Activated T-cell treated with anti-CD3 and anti-CD28 coated beads, Interleukin-2, amount 50 U/mL, for 4 hours (primary cell): ENCODE results near the gene SYS1. TPM values are rescaled to one million over a fixed set of nuclear protein-coding genes. Genes with fewer than 3 reads are reported as not detected.

Source experiments
- ATAC-seq, 2 donors: fragments of 200-7000 bp; cut with Tn5 transposase; one replicate each; pipeline ENCODE4 v1.10.0; 2021
- DNase-seq: peaks from one replicate; pipeline ENCODE4 v3.0.0-alpha.2; 2020
- H3K27me3 Mint-ChIP-seq: one replicate; pipeline ENCODE4 v1.8.0; 2021; ENCODE audit warnings: low read depth, mixed read lengths
- H3K36me3 Mint-ChIP-seq: one replicate; pipeline ENCODE4 v1.8.0; 2022; ENCODE audit warnings: mixed read lengths; ENCODE audit not compliant: insufficient read depth
- H3K4me1 Mint-ChIP-seq: one replicate; pipeline ENCODE4 v1.8.0; 2021; ENCODE audit warnings: low read depth, mixed read lengths
- H3K4me3 Mint-ChIP-seq: one replicate; pipeline ENCODE4 v1.8.0; 2021; ENCODE audit warnings: mild to moderate bottlenecking, moderate library complexity, mixed read lengths
- H3K9me3 Mint-ChIP-seq: one replicate; pipeline ENCODE4 v1.8.0; 2021; ENCODE audit warnings: mixed read lengths
- total RNA-seq, 3 donors: library from RNA; stranded (reverse); gene quantifications; one replicate each; pipeline ENCODE4 v1.2.1, GENCODE V29; 2021

Gene SYS1
- total RNA-seq, 3 donors from 2014 or later, result 36.4 to 37.4 (median 36.6) TPM

DNA sequence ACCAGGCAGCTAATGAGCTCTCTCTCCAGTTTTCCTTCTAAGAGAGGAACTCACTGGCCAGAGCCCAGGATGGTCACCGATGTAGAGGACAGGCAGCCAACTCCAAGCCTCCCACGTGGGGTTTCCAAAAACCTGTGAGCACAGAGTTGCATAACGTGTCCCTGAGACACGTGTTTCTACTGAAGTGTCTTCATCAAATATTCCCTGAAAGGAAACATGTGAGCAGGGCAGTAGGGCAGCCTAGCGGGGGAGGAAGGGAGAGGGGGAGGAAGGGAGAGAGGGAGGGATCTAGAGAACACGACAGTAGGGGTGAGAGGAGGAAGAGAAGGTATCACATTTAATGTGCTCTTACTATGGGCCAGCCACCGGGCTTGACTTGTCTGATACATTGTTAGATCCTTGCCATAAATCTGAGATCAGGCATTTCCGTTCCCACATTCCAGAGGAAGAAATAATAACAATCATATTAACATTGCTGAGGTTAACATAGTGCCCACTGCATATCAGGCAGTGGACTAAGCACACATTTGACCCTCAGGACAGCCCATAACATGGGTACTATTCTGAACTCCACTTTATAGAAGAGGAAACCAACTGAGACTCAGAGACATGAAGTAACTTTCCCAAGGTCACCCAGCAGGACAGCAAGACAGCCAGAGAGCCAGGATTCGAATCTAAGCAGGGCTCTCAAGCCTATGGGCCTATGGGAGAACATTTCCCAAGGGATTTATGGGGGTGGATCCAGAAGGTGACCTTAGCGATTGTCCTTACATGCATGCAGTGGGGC is 4.5 kb upstream of the SYS1 start:
- ATAC-seq (no peak), DNase-seq (no peak)
- Mint-ChIP-seq H3K36me3 (no peaks in the 10 kb centered on the region), H3K4me1 (peaks cover 43% of the 10 kb centered on the region), H3K27me3 (no peaks in the 10 kb centered on the region), H3K4me3 (no peak overlapping the region), H3K9me3 (no peaks in the 10 kb centered on the region)

DNA sequence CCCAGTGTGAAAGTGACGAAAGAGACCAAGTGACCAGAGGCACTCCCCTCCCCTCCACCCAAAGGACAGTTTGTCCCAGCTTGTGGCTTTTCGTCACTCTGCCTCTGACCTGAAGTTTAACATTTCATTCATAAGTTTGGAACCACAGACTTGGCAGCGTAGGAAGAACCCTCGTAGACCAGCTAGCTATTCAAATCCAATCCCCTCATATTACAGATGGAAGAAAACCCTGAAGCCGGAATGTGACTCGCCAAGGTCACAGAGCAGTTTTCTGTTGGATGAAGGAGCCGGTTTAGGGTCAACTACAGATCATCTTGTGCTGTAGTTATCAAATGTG is 3.9 kb upstream of the SYS1 start:
- H3K4me3 Mint-ChIP-seq, result no peak overlapping the region
- DNase-seq, result no peak
- H3K9me3 Mint-ChIP-seq, result no peaks in the 10 kb centered on the region
- ATAC-seq, result no peak
- H3K4me1 Mint-ChIP-seq, result peaks cover 43% of the 10 kb centered on the region
- peaks cover 3% of the 10 kb centered on the region for H3K36me3 Mint-ChIP-seq
- no peaks in the 10 kb centered on the region for H3K27me3 Mint-ChIP-seq

DNA sequence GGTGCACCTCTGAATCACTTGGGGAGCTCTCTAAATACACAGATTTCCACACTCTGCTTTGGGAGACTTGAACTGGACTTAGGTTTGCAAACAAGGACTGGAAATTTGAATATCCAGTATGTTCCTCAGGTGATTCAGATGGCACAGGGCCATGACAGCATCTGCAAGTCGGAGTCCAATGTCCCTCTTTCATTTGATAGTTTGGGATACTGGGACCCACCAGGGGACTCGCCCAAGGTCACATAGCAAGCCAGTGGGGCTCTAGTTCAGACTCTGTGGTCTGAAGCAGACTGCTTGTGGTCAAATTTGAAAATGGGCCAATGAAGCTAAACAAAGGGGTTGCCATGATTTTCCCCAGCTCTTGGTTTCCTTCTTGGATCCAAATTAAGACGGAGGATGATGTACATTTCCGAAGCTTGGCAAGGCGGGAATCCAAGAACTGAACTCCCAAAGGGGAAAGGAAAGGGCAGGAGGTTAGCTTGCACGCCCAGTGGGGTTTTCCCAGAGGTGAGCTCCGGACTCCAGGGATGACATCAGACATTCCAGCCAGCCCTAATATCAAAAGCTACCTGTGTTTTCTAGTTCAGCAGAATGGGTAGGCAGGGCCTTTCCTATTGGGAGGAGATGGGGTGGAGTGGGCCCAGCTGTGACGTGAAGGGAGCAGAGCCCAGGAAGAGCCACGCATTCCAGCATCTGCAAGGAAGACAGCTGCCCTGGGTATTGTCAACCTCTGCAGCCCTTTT is 3.4 kb upstream of the SYS1 start:
- Mint-ChIP-seq H3K27me3 (no peaks in the 10 kb centered on the region), H3K4me1 (peaks cover 40% of the 10 kb centered on the region), H3K9me3 (no peaks in the 10 kb centered on the region), H3K36me3 (peaks cover 3% of the 10 kb centered on the region), H3K4me3 (no peak overlapping the region)
- no peak for DNase-seq
- no peak for ATAC-seq

DNA sequence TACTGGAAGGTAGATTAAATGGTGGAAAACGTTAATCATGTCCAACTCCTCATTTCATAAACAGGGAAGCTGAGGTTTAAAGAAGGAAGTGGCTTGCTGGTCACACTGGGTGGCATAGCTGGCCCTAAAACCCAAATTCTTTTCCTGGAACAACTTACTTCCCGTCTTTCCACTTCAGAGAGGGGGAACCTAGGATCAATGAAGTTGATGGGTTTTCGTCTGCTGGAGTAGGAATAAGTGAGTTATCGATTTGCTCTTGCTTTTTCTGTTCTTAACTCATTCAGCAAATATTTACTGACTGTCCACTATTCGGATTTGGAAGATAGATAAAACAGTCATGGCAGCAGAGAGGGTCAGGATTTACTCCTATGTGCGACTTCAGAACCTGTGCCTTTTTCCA is 1.2 kb upstream of the SYS1 start:
- peaks cover 40% of the 10 kb centered on the region for H3K4me1 Mint-ChIP-seq
- peaks cover 12% of the 10 kb centered on the region for H3K36me3 Mint-ChIP-seq
- DNase-seq (no peak), ATAC-seq (no peak)
- no peaks in the 10 kb centered on the region for H3K27me3 Mint-ChIP-seq
- H3K9me3 Mint-ChIP-seq, result no peaks in the 10 kb centered on the region
- H3K4me3 Mint-ChIP-seq, result no peak overlapping the region

DNA sequence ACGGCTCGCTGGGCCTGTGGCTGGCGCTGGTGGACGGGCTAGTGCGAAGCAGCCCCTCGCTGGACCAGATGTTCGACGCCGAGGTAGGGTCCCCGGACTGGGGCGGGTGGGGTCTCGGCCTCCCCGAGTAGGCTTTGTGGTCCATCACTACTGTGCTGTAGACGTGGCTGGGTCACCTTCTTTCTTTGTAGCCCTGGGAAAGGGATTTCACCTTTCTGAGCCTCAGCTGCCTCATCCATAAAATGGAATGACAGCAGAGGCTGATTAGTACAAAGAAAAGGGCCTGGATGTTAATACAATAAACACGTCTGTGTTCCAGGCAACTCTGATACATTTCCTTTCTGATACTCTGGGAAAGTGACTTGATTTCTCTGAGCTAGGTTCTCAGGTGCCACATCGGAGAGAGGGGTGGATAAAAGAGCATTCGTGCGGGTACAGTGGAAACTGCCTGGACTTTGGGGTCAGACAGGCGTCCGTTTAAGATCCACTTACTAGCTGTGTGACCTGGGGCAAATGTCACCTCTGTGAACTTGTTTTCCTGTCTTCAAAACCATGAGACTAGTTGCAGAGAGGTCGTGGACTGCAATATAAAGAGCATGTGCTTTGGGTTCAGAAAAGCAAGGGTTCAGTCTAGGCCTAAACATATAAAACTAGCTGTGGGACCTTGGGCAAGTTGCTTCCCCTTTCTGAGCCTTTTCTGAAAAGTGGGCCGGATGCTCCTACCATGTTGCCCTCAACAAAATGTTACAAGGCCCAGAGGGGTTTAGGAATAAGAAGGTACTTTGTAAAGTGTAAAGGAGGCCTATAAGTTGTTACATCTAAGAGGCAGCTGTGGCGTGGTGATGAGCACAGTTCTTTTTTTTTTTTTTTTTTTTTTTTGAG is 896 bp downstream of the SYS1 start:
- DNase-seq (no peak), ATAC-seq (no peak)
- Mint-ChIP-seq H3K9me3 (no peaks in the 10 kb centered on the region), H3K4me1 (peaks cover 52% of the 10 kb centered on the region), H3K27me3 (no peaks in the 10 kb centered on the region), H3K36me3 (peaks cover 25% of the 10 kb centered on the region), H3K4me3 (peak overlapping the region; percentile 94)

DNA sequence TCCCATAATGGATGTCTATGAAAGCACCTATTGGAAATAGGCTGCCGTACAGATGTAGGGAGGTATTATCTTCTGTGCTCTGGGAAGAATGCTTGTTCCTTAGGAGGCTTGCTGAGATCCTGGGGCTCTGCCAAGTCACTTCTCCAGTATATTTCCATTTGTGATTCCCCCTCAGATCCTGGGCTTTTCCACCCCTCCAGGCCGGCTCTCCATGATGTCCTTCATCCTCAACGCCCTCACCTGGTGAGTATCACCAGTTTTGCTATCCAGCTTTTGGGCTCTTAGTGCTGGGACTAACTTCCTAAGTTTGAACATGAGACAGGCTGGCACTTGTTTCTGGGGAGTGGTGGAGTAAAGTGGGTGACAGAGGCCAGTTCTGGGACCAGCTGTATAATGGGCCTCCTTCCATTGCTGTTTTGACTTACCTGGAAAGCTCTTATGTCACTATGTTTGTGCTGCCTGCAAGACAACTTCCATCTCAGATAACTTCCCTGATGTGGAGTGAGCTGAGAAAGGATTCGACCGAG is 2.6 kb downstream of the SYS1 start:
- no peak for DNase-seq
- peaks cover 28% of the 10 kb centered on the region for H3K36me3 Mint-ChIP-seq
- peaks cover 57% of the 10 kb centered on the region for H3K4me1 Mint-ChIP-seq
- no peak for ATAC-seq
- no peaks in the 10 kb centered on the region for H3K9me3 Mint-ChIP-seq
- H3K4me3 Mint-ChIP-seq, result no peak overlapping the region
- H3K27me3 Mint-ChIP-seq, result no peaks in the 10 kb centered on the region

DNA sequence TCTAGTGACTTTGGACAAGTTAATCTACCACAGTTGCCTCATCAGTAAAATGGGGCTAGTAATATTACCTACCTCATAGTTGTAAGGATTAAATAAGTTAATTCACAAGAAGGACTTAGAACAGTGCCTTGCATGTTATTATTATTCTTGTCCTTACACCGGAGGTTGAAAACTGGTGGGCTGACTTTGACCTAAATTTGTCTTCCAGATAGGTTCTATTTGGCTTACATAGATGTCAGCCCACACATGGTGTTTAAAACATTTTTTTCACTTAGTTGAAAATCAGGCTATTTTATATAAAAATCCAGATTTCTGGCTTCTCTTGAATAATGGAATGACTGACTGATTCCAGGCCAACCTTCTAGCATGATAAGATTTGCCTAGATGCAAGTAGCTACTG is 3.2 kb downstream of the SYS1 start:
- ATAC-seq (no peak), DNase-seq (no peak)
- Mint-ChIP-seq H3K36me3 (peaks cover 28% of the 10 kb centered on the region), H3K9me3 (no peaks in the 10 kb centered on the region), H3K27me3 (no peaks in the 10 kb centered on the region), H3K4me1 (peaks cover 57% of the 10 kb centered on the region), H3K4me3 (no peak overlapping the region)

DNA sequence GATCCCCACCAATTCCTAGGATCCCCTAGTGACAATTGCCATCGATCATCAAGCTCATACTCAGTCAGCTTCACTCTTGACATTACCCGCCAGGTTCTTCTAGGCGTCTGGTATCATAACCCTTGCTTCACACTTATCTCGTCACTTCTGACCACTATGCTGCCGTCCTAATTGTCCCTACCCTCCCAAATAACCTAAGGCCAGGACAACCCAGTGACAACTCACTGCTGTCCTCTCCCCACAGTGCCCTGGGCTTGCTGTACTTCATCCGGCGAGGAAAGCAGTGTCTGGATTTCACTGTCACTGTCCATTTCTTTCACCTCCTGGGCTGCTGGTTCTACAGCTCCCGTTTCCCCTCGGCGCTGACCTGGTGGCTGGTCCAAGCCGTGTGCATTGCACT is 3.7 kb downstream of the SYS1 start:
- peaks cover 28% of the 10 kb centered on the region for H3K36me3 Mint-ChIP-seq
- no peak overlapping the region for H3K4me3 Mint-ChIP-seq
- H3K27me3 Mint-ChIP-seq, result no peaks in the 10 kb centered on the region
- DNase-seq, result no peak
- no peak for ATAC-seq
- no peaks in the 10 kb centered on the region for H3K9me3 Mint-ChIP-seq
- peaks cover 59% of the 10 kb centered on the region for H3K4me1 Mint-ChIP-seq

DNA sequence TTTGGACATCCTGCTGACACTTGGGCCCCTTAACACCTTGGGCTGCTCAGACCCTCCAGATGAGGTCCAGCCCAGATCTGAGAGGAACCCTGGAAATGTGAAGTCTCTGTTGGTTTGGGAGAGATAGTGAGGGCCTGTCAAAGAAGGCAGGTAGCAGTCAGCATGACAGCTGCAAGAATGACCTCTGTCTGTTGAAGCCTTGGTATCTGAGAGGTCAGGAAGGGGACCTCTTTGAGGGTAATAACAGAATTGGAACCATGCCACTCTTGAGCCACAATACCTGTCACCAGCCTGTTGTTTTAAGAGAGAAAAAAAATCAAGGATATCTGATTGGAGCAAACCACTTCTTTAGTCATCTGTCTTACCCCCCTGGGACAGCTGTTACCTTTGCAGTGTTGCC is 4.2 kb downstream of the SYS1 start:
- H3K4me1 Mint-ChIP-seq, result peaks cover 61% of the 10 kb centered on the region
- DNase-seq (no peak), ATAC-seq (no peak)
- H3K4me3 Mint-ChIP-seq, result no peak overlapping the region
- H3K36me3 Mint-ChIP-seq, result peaks cover 28% of the 10 kb centered on the region
- no peaks in the 10 kb centered on the region for H3K9me3 Mint-ChIP-seq
- no peaks in the 10 kb centered on the region for H3K27me3 Mint-ChIP-seq

DNA sequence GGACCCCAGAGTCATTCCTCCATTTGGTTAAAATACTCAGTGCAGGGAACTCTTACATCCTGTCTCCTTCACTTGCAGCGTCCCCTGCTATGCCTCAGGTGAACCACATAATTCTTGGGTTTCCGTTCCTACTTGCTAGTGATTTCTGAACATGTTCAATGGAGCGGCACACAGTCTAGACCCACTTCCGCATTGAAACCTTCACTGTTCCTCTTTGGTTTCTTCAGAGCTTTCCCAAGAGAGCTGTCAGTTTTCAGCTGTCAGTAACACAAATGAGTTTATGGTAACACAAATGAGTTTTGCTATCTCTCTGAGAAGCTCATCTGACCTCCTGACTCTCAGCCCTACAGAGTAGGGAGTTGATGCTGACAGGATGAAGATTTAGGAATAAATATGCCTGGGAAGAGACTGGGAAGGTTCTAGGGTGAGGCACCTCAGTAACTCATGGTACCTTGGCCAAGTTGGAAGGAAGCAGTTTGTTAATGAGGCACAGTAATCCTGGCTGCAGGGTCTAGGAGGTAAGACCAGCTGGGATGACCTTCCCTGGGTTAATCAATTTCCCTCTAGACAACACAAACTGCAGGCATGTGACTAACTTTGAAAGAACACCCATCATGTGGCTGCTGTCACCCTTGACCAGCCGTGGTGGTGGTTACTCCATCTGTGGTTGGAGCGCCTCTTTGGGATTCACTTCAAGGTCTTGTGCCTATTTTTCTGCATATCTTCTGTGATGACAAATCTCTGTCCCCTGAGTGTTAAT is 5.4 kb downstream of the SYS1 start:
- Mint-ChIP-seq H3K4me3 (peak overlapping the region; percentile 40), H3K27me3 (no peaks in the 10 kb centered on the region), H3K4me1 (peaks cover 64% of the 10 kb centered on the region), H3K9me3 (no peaks in the 10 kb centered on the region), H3K36me3 (peaks cover 28% of the 10 kb centered on the region)
- ATAC-seq (peak; percentile 33 to 38), DNase-seq (no peak)

DNA sequence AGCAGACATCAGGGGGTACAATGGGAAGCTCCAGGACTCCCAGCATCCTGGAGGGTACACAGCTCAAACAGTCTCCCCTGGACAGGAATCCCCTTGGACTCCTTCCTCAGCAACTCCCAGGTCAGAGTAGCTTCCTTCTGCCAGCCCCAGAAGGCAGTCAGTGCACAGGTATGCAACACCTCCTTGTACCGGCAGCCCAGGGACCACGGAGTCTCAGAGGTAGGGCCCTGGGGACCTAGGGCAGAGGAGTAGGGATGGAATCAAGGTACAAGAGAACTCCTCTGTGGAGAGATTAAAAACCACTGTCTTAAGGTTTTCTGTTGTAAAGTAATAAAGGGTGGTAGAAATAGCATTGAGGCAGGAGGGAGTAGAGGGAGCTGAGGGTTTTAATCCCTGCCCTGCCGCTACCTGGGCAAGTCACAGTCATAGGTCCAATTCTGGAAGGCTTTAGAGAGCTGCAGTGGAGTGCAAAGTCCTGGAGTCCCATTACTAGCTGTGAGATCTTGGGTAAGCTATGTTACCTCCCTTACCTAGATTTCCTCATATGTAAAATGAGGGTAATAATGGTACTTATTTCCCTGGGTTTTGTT is 7.7 kb downstream of the SYS1 start:
- H3K9me3 Mint-ChIP-seq, result no peaks in the 10 kb centered on the region
- ATAC-seq (no peak), DNase-seq (no peak)
- H3K27me3 Mint-ChIP-seq, result no peaks in the 10 kb centered on the region
- H3K4me3 Mint-ChIP-seq, result no peak overlapping the region
- peaks cover 22% of the 10 kb centered on the region for H3K36me3 Mint-ChIP-seq
- H3K4me1 Mint-ChIP-seq, result peaks cover 57% of the 10 kb centered on the region

DNA sequence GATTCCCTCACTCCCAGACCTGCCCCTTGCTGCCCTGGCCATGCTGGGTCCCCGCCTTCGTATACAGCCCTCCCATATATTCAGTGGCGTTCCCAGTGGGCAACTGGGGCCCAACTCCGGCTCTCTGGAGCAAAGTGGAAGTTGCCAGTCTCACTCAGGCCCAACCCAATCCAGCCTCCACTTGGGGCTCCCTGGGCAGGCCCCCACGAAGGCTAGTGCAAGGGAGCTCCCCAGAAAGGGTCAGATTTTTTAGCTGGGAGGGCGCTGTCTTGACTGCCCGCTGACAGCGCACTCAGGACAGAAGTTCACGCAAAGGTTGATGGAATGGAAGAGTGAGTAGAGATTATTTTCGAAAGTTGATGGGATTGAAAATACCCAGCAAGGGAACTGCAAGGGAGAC is 9.3 kb downstream of the SYS1 start:
- Mint-ChIP-seq H3K27me3 (no peaks in the 10 kb centered on the region), H3K36me3 (peaks cover 15% of the 10 kb centered on the region), H3K9me3 (no peaks in the 10 kb centered on the region), H3K4me3 (no peak overlapping the region), H3K4me1 (peaks cover 45% of the 10 kb centered on the region)
- ATAC-seq, result no peak
- no peak for DNase-seq

DNA sequence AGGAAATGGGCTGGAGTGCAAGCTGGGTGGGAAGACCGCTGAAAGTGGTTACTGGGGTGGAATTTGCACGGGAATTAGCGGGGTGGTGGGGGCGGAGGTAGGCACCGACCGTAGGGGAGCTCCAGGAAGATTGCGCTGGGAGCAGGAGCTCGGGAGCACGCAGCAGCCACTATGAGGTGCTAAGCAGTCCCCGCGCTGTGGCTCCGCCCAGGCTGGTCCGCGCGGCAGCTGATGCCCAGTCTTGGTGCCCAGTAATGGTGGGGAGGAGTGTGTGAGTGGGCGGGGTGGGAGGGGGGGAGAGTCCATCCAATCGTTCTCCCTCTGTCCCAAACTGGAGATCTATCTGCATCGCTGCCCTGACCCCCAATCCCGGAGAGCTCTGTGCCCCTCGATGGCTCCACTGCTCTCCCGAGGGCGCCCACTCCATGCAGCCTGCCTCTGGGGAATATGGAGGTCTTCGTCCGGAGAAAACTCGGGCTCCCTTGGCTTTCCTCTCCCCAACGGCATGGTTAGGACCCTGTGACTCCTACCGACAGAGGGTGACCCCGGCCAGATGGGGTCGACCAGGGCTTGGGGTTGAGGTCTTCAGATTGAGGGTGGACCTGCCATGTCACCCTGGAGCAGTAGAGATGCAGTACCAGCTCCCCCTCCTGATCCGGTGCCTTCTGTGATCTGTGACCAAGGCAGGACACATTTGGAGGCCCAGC is 9.8 kb downstream of the SYS1 start:
- Mint-ChIP-seq H3K36me3 (peaks cover 15% of the 10 kb centered on the region), H3K4me1 (peaks cover 40% of the 10 kb centered on the region), H3K27me3 (no peaks in the 10 kb centered on the region), H3K4me3 (peak overlapping the region; percentile 85), H3K9me3 (no peaks in the 10 kb centered on the region)
- DNase-seq (no peak), ATAC-seq (peak in 1 of 2 donors; percentile 2)
